ENCODE results near the gene SPPL2A. TPM values are rescaled to one million over a fixed set of nuclear protein-coding genes. Genes with fewer than 3 reads are reported as not detected.

The SPPL2A gene
- total and polyA plus RNA-seq, 9 of the 15 experiments (the other 6 are each of a cell fraction or from before 2014, with no cell fraction given): 9.8 to 66.1 (median 38.0) TPM

GRCh38 chr15:50685976-50686468, 79.5 kb downstream of the SPPL2A start (continued):
- TF ChIP-seq ZFP91 (CRISPR knock-in tag; IDR thresholded peaks at IDR 0.05): no peak
- no peak for TF ChIP-seq DMBX1 (CRISPR knock-in tag; IDR thresholded peaks at IDR 0.05; ENCODE audit: borderline replicate concordance)
- no peak for TF ChIP-seq ZNF551 (CRISPR knock-in tag; IDR thresholded peaks at IDR 0.05)
- TF ChIP-seq NR3C1 (CRISPR knock-in tag; IDR thresholded peaks at IDR 0.05): no peak
- no peak for TF ChIP-seq ZNF121 (CRISPR knock-in tag; conservative IDR thresholded peaks at IDR 0.05)
- TF ChIP-seq ATF6 (CRISPR knock-in tag; IDR thresholded peaks at IDR 0.05): no peak
- TF ChIP-seq MAX (CRISPR knock-in tag; IDR thresholded peaks at IDR 0.05): no peak; the same call in 1 of the 2 replicates
- TF ChIP-seq USF1 (CRISPR knock-in tag; IDR thresholded peaks at IDR 0.05): no peak
- TF ChIP-seq MIER1 (IDR thresholded peaks at IDR 0.05; ENCODE audit: low read depth): no peak
- peak; percentile 71 for TF ChIP-seq HMGN3 (IDR thresholded peaks at IDR 0.05; ENCODE audit: borderline replicate concordance, extremely low read depth, insufficient read length, low read depth, low read length)
- peak; percentile 52 for TF ChIP-seq SMARCE1 (IDR thresholded peaks at IDR 0.05)
- TF ChIP-seq XRCC5 (IDR thresholded peaks at IDR 0.05; ENCODE audit: low read depth, low read length): no peak
- TF ChIP-seq THRAP3 (IDR thresholded peaks at IDR 0.05; ENCODE audit: borderline replicate concordance): no peak
- 0 out of 2 replicates have a peak, but pooled peaks have one; percentile 18 for TF ChIP-seq BHLHE40 (IDR thresholded peaks at IDR 0.05; ENCODE audit: low read length)
- TF ChIP-seq CHCHD3 (CRISPR knock-in tag; IDR thresholded peaks at IDR 0.05): no peak
- TF ChIP-seq CTCFL (IDR thresholded peaks at IDR 0.05; ENCODE audit: borderline replicate concordance, insufficient read depth, low read depth, low read length, poor library complexity, severe bottlenecking): no peak
- no peak for TF ChIP-seq SREBF1 (IDR thresholded peaks at IDR 0.05; ENCODE audit: borderline replicate concordance, low read depth, low read length)
- TF ChIP-seq CTBP1 (IDR thresholded peaks at IDR 0.05; ENCODE audit: borderline replicate concordance): no peak
- no peak for TF ChIP-seq ZNF75A (CRISPR knock-in tag; IDR thresholded peaks at IDR 0.05)
- no peak for TF ChIP-seq MYNN (IDR thresholded peaks at IDR 0.05)
- no peak for TF ChIP-seq MYNN (CRISPR knock-in tag; IDR thresholded peaks at IDR 0.05)
- TF ChIP-seq PYGO2 (tag; IDR thresholded peaks at IDR 0.05): no peak
- TF ChIP-seq PHF8 (IDR thresholded peaks at IDR 0.05; ENCODE audit: borderline replicate concordance, low read length): no peak
- no peak for TF ChIP-seq NBN (IDR thresholded peaks at IDR 0.05; ENCODE audit: low read depth)
